K562 (cell line): Measurements from ENCODE around the gene VRK1. TPM values are rescaled to one million over a fixed set of nuclear protein-coding genes. Genes with fewer than 3 reads are reported as not detected.

Source experiments
- ASH1L ChIP-seq: fragments of 450-650 bp; IDR thresholded peaks from 2 replicates; pipeline ENCODE4 v1.6.1; 2018; ENCODE audit warnings: borderline replicate concordance, mild to moderate bottlenecking, low read depth; ENCODE audit not compliant: partially characterized antibody
- ATF1 ChIP-seq, 2 experiments: fragments of 450-650 bp in 1 of 2; IDR thresholded peaks; 2 replicates each; pipeline ENCODE4 v1.6.1; 2016; ENCODE audit warnings: missing compliant biosample characterization in 1 of 2, missing genetic modification characterization in 1 of 2
- ATF2 ChIP-seq: sonication (generic); formaldehyde crosslinking; IDR thresholded peaks from 2 replicates; pipeline ENCODE4 v1.8.1; 2022; ENCODE audit warnings: missing genetic modification reagents
- BCL6 ChIP-seq: fragments of 250-450 bp; sonication (Bioruptor Pico); IDR thresholded peaks from 2 replicates; pipeline ENCODE4 v1.4.0; 2020
- CREM ChIP-seq: IDR thresholded peaks from 2 replicates; pipeline ENCODE4 v1.6.1; 2014; ENCODE audit warnings: antibody characterized with exemption, low read depth
- EHMT2 ChIP-seq: fragments of 450-650 bp; IDR thresholded peaks from 2 replicates; pipeline ENCODE4 v1.6.1; 2018; ENCODE audit warnings: antibody characterized with exemption
- HDAC2 ChIP-seq: fragments of 450-650 bp; IDR thresholded peaks from 2 replicates; pipeline ENCODE4 v1.6.1; 2016; ENCODE audit warnings: mild to moderate bottlenecking
- HDGF ChIP-seq: fragments of 450-650 bp; IDR thresholded peaks from 2 replicates; pipeline ENCODE4 v1.6.1; 2016
- HIVEP1 ChIP-seq: fragments of 250-450 bp; sonication (Bioruptor Pico); IDR thresholded peaks from 2 replicates; pipeline ENCODE4 v1.4.0; 2020; ENCODE audit warnings: mild to moderate bottlenecking
- HNRNPL ChIP-seq: fragments of 200-400 bp; formaldehyde crosslinking; IDR thresholded peaks from 2 replicates; pipeline ENCODE4 v1.6.1; 2017; ENCODE audit warnings: low read depth, mild to moderate bottlenecking, low read length
- HOMEZ ChIP-seq: fragments of 250-450 bp; sonication (Bioruptor Pico); IDR thresholded peaks from 2 replicates; pipeline ENCODE4 v1.4.0; 2020; ENCODE audit warnings: mild to moderate bottlenecking, moderate library complexity
- MCM2 ChIP-seq: fragments of 450-650 bp; IDR thresholded peaks from 2 replicates; pipeline ENCODE4 v1.6.1; 2017; ENCODE audit warnings: low read depth, mild to moderate bottlenecking
- MCM5 ChIP-seq: fragments of 450-650 bp; IDR thresholded peaks from 2 replicates; pipeline ENCODE4 v1.6.1; 2016; ENCODE audit warnings: low read depth
- NFXL1 ChIP-seq: fragments of 450-650 bp; formaldehyde crosslinking; IDR thresholded peaks from 2 replicates; pipeline ENCODE4 v1.4.0; 2021; ENCODE audit warnings: mild to moderate bottlenecking
- NUFIP1 ChIP-seq: fragments of 450-650 bp; IDR thresholded peaks from 2 replicates; pipeline ENCODE4 v1.6.1; 2018; ENCODE audit not compliant: partially characterized antibody
- OTX1 ChIP-seq: fragments of 450-650 bp; formaldehyde crosslinking; IDR thresholded peaks from 2 replicates; pipeline ENCODE4 v1.4.0; 2022; ENCODE audit warnings: mild to moderate bottlenecking
- PHF8 ChIP-seq: fragments of 200-600 bp; sonication (generic); IDR thresholded peaks from 2 replicates; pipeline ENCODE4 v1.6.1; 2012; ENCODE audit warnings: mixed run types, mild to moderate bottlenecking, inconsistent platforms, low read length, moderate library complexity, borderline replicate concordance
- RAD21 ChIP-seq, 2 experiments: fragments of 250-450 bp in 1 of 2; fragments of 450-650 bp in 1 of 2; sonication (Bioruptor Pico) in 1 of 2; formaldehyde crosslinking in 1 of 2; IDR thresholded peaks in 1 of 2; conservative IDR thresholded peaks in 1 of 2; 2 replicates each; pipeline versions ENCODE4 v1.4.0 to v1.8.0; 2020 to 2022; ENCODE audit warnings: mild to moderate bottlenecking in 2 of 2, moderate library complexity in 1 of 2
- RB1 ChIP-seq: fragments of 450-650 bp; IDR thresholded peaks from 2 replicates; pipeline ENCODE4 v1.6.1; 2017; ENCODE audit warnings: low read depth, mild to moderate bottlenecking
- RBFOX2 ChIP-seq: fragments of 200-400 bp; formaldehyde crosslinking; IDR thresholded peaks from 2 replicates; pipeline ENCODE4 v1.6.1; 2017; ENCODE audit warnings: low read depth, mild to moderate bottlenecking, low read length, moderate library complexity
- SUPT5H ChIP-seq: fragments of 450-650 bp; IDR thresholded peaks from 2 replicates; pipeline ENCODE4 v1.6.1; 2016
- TAF15 ChIP-seq: fragments of 200-400 bp; formaldehyde crosslinking; IDR thresholded peaks from 2 replicates; pipeline ENCODE4 v1.6.1; 2017; ENCODE audit warnings: mild to moderate bottlenecking, low read depth, low read length, moderate library complexity
- TGIF2 ChIP-seq: sonication (generic); formaldehyde crosslinking; IDR thresholded peaks from 2 replicates; pipeline ENCODE4 v1.8.1; 2022; ENCODE audit warnings: mild to moderate bottlenecking, missing genetic modification reagents, moderate library complexity
- U2AF1 ChIP-seq: fragments of 200-400 bp; formaldehyde crosslinking; optimal IDR thresholded peaks from 2 replicates; pipeline ENCODE3; 2017; ENCODE audit warnings: mild to moderate bottlenecking, low read depth, low read length, moderate library complexity
- USF2 ChIP-seq: sonication (generic); formaldehyde crosslinking; IDR thresholded peaks from 2 replicates; pipeline ENCODE4 v1.5.0; 2020; ENCODE audit warnings: missing genetic modification reagents
- XRCC4 ChIP-seq: IDR thresholded peaks from one replicate; pipeline ENCODE4 v1.6.1; 2011; ENCODE audit not compliant: insufficient read depth, insufficient read length; ENCODE audit errors: extremely low read depth
- ZNF184 ChIP-seq: sonication (generic); formaldehyde crosslinking; IDR thresholded peaks from 2 replicates; pipeline ENCODE4 v1.5.0; 2020; ENCODE audit warnings: missing genetic modification reagents
- ZNF253 ChIP-seq: fragments of 250-450 bp; sonication (Bioruptor Pico); conservative IDR thresholded peaks from 2 replicates; pipeline ENCODE4 v1.6.1; 2021; ENCODE audit warnings: mild to moderate bottlenecking
- ZNF445 ChIP-seq: fragments of 250-450 bp; sonication (Bioruptor Pico); IDR thresholded peaks from 2 replicates; pipeline ENCODE4 v1.4.0; 2020; ENCODE audit warnings: low read depth, mild to moderate bottlenecking, moderate library complexity
- ZNF75A ChIP-seq: fragments of 450-650 bp; formaldehyde crosslinking; IDR thresholded peaks from 2 replicates; pipeline ENCODE4 v1.4.0; 2020; ENCODE audit warnings: mild to moderate bottlenecking
- polyA plus RNA-seq, 8 experiments: library from polyadenylated mRNA; depleted of rRNA in 4 of 8; stranded (reverse) in 5 of 8; unstranded in 3 of 8; fragments of >200 nt; fragmentation: Nextera tagmentation in 2 of 8; fragmentation: Illumina TruSeq in 1 of 8; extraction: Ambion mirVana in 2 of 8; extraction: Trizol in 1 of 8; gene quantifications; 2 replicates each; pipeline versions ENCODE4 v1.2.1 to v1.2.3, GENCODE V29; 2011 to 2014; ENCODE audit warnings: inconsistent platforms in 1 of 8, missing spikeins in 1 of 8
- total RNA-seq, 7 experiments: library from RNA; depleted of rRNA in 6 of 7; stranded (reverse); fragments of >200 nt in 6 of 7; fragmentation: Illumina TruSeq in 2 of 7; extraction: Trizol in 2 of 7; gene quantifications; 2 replicates each; pipeline versions ENCODE4 v1.2.1 to v1.2.3, GENCODE V29; 2011 to 2021; ENCODE audit warnings: low replicate concordance in 1 of 7

VRK1 gene
- total and polyA plus RNA-seq, 9 of the 15 experiments (the other 6 are each of a cell fraction or from before 2014, with no cell fraction given), result 83.6 to 177 (median 116) TPM

- TF ChIP-seq ATF2 (CRISPR knock-in tag) (no peak), NFXL1 (no peak), MCM2 (no peak), SUPT5H (no peak), ZNF75A (CRISPR knock-in tag) (no peak), XRCC4 (no peak), TAF15 (no peak), ZNF445 (no peak), HDGF (no peak), RAD21 (CRISPR knock-in tag; conservative IDR thresholded peaks at IDR 0.05 in 1 of 2, IDR thresholded peaks at IDR 0.05 in 1 of 2) (no peak), BCL6 (peak; percentile 41; the same call in 1 of the 2 replicates), USF2 (no peak), HDAC2 (peak; percentile 92), RBFOX2 (no peak), RB1 (no peak), HNRNPL (no peak), PHF8 (no peak), ATF1 (CRISPR knock-in tag; IDR thresholded peaks at IDR 0.05) (no peak), ATF1 (tag; IDR thresholded peaks at IDR 0.05) (peak; percentile 68), U2AF1 (no peak), ZNF253 (CRISPR knock-in tag) (no peak), OTX1 (CRISPR knock-in tag) (peak; percentile 89), EHMT2 (peak; percentile 95), NUFIP1 (no peak), HOMEZ (no peak), TGIF2 (no peak), ZNF184 (CRISPR knock-in tag) (no peak), MCM5 (no peak), CREM (peak; percentile 83), HIVEP1 (0 out of 2 replicates have a peak, but pooled peaks have one; percentile 78), ASH1L (no peak)
These were observed 120.3 kb downstream of the VRK1 start (continued) for GRCh38 chr14:96917442-96917963.
